NCI-H1048 (cell line): Measurements from ENCODE around the gene FAM3B.

Source experiments
- DNase-seq: peaks from one replicate; lab custom pipeline; 2025; lab: John Stamatoyannopoulos, UW

The FAM3B gene

GRCh38 chr21:41369105-41369919 is 52.7 kb downstream of the FAM3B start:
- DNase-seq: no peak

- no peak for DNase-seq
These were observed 53.6 kb downstream of the FAM3B start for GRCh38 chr21:41369920-41370839.

- no peak for DNase-seq
These were observed 54.5 kb downstream of the FAM3B start for GRCh38 chr21:41370840-41371684.

GRCh38 chr21:41371685-41372030 is 55.1 kb downstream of the FAM3B start:
- no peak for DNase-seq

- no peak for DNase-seq
These were observed 56.7 kb downstream of the FAM3B start for GRCh38 chr21:41373253-41373652.

GRCh38 chr21:41373763-41374162 is 57.2 kb downstream of the FAM3B start:
- DNase-seq: no peak

- DNase-seq: no peak
These were observed 57.6 kb downstream of the FAM3B start for GRCh38 chr21:41374177-41374712.

- DNase-seq: no peak
These were observed 58.4 kb downstream of the FAM3B start for GRCh38 chr21:41374867-41375533.

GRCh38 chr21:41375875-41376274 is 59.3 kb downstream of the FAM3B start:
- no peak for DNase-seq

GRCh38 chr21:41377715-41378114 is 61.1 kb downstream of the FAM3B start:
- no peak for DNase-seq

GRCh38 chr21:41378849-41379248 is 62.2 kb downstream of the FAM3B start:
- no peak for DNase-seq

- no peak for DNase-seq
These were observed 63.3 kb downstream of the FAM3B start for GRCh38 chr21:41379901-41380300.

- no peak for DNase-seq
These were observed 65.1 kb downstream of the FAM3B start for GRCh38 chr21:41381731-41382130.

GRCh38 chr21:41387042-41387819 is 70.6 kb downstream of the FAM3B start:
- no peak for DNase-seq

- DNase-seq: no peak
These were observed 71.2 kb downstream of the FAM3B start for GRCh38 chr21:41387824-41388223.

- DNase-seq: no peak
These were observed 71.7 kb downstream of the FAM3B start for GRCh38 chr21:41388259-41388658.

GRCh38 chr21:41390043-41390639 is 73.5 kb downstream of the FAM3B start:
- no peak for DNase-seq

GRCh38 chr21:41393876-41394465 is 77.4 kb downstream of the FAM3B start:
- DNase-seq: no peak

GRCh38 chr21:41396558-41397075 is 80.0 kb downstream of the FAM3B start:
- no peak for DNase-seq
